GM18498 (cell line): Measurements from ENCODE around the gene LPCAT1.
"Not testable (repeated sequence)": the region's sequence is repeated elsewhere in the genome, so short reads cannot be mapped to it uniquely, and the experiment has no call there.

Source experiments
- ATAC-seq: cut with Tn5 transposase; IDR thresholded peaks from one replicate; pipeline ENCODE4 v1.9.1; 2021; ENCODE audit warnings: mild to moderate bottlenecking, moderate library complexity; ENCODE audit not compliant: unreplicated experiment

LPCAT1 gene

GRCh38 chr5:1541702-1542400 lies 18.1 kb upstream of the LPCAT1 start:
- no peak for ATAC-seq

GRCh38 chr5:1540831-1541701 lies 17.3 kb upstream of the LPCAT1 start:
- ATAC-seq = no peak

GRCh38 chr5:1540166-1540565 lies 16.4 kb upstream of the LPCAT1 start:
- no peak for ATAC-seq

- ATAC-seq = not testable (repeated sequence)
Measured at GRCh38 chr5:1539393-1540161, 15.8 kb upstream of the LPCAT1 start.

- no peak for ATAC-seq
Measured at GRCh38 chr5:1538741-1539392, 15.1 kb upstream of the LPCAT1 start.

- no peak for ATAC-seq
Measured at GRCh38 chr5:1538276-1538675, 14.5 kb upstream of the LPCAT1 start.

- no peak for ATAC-seq
Measured at GRCh38 chr5:1537603-1538154, 13.9 kb upstream of the LPCAT1 start.

- ATAC-seq = no peak
Measured at GRCh38 chr5:1536871-1537602, 13.3 kb upstream of the LPCAT1 start.

GRCh38 chr5:1536322-1536845 lies 12.6 kb upstream of the LPCAT1 start:
- peak; percentile 99 for ATAC-seq

GRCh38 chr5:1535646-1536045 lies 11.9 kb upstream of the LPCAT1 start:
- no peak for ATAC-seq

- ATAC-seq = no peak
Measured at GRCh38 chr5:1532384-1532783, 8.6 kb upstream of the LPCAT1 start.

- ATAC-seq = no peak
Measured at GRCh38 chr5:1529498-1529897, 5.7 kb upstream of the LPCAT1 start.

GRCh38 chr5:1527533-1528205 lies 3.9 kb upstream of the LPCAT1 start:
- no peak for ATAC-seq

GRCh38 chr5:1526681-1527131 lies 2.9 kb upstream of the LPCAT1 start:
- ATAC-seq = no peak

GRCh38 chr5:1526190-1526631 lies 2.5 kb upstream of the LPCAT1 start:
- no peak for ATAC-seq

- no peak for ATAC-seq
Measured at GRCh38 chr5:1525624-1526189, 1.9 kb upstream of the LPCAT1 start.

GRCh38 chr5:1524799-1525623 lies 1.3 kb upstream of the LPCAT1 start:
- ATAC-seq = no peak

- ATAC-seq = no peak
Measured at GRCh38 chr5:1524481-1524798, 680 bp upstream of the LPCAT1 start.
